Astrocyte (in vitro differentiated cells and primary cell): ENCODE results near the gene PPFIBP1.

ENCODE experiments used
- EZH2 ChIP-seq: IDR thresholded peaks from 2 replicates; pipeline ENCODE4 v1.6.1; 2012; ENCODE audit warnings: mild to moderate bottlenecking, low read length, inconsistent platforms; ENCODE audit not compliant: insufficient read depth
- TF ChIP-seq, protein P1 (sequence below): IDR thresholded peaks from 2 replicates; pipeline ENCODE4 v1.5.1; 2011; ENCODE audit warnings: low read depth, mild to moderate bottlenecking, inconsistent platforms, low read length, moderate library complexity; ENCODE audit not compliant: insufficient read depth

DNA sequence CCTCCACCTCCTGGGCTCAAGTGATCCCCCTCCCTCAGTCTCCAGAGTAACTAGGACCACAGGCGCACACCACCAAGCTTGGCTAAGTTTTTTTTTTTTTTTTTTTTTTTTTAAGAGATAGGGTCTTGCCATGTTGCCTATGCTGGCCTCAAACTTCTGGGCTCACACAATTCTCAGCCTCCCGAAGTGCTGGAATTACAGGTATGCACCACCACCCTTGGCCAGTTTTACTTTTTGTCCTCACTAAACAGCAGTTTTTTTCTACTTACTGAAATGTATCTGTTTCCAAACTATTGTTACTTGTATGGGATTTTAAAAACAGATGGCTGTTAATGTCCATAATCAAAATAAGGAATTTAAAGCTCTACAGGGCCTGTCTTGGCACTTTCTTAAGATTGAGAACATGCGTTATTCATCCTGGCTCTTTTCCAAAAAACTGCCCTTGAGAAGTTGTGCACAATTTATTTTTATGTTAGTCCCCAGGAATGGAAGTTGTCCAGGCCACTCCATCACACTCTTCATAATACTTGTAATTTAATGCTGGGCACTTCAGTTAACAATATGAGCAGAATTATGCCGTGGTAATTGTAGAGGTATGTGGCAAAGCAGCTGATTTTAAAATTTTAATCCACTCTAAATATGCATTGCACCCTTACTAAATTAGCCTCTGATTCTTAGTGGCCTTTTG, 120.3 kb downstream of the PPFIBP1 start:
- TF ChIP-seq, protein P1, sequence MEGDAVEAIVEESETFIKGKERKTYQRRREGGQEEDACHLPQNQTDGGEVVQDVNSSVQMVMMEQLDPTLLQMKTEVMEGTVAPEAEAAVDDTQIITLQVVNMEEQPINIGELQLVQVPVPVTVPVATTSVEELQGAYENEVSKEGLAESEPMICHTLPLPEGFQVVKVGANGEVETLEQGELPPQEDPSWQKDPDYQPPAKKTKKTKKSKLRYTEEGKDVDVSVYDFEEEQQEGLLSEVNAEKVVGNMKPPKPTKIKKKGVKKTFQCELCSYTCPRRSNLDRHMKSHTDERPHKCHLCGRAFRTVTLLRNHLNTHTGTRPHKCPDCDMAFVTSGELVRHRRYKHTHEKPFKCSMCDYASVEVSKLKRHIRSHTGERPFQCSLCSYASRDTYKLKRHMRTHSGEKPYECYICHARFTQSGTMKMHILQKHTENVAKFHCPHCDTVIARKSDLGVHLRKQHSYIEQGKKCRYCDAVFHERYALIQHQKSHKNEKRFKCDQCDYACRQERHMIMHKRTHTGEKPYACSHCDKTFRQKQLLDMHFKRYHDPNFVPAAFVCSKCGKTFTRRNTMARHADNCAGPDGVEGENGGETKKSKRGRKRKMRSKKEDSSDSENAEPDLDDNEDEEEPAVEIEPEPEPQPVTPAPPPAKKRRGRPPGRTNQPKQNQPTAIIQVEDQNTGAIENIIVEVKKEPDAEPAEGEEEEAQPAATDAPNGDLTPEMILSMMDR, result no peak
- no peak for TF ChIP-seq EZH2
